GM13977 (cell line): ENCODE measurements around the gene MUC3A.
"Not testable (repeated sequence)": the region's sequence is repeated elsewhere in the genome, so short reads cannot be mapped to it uniquely, and the experiment has no call there.

Source experiments
- DNase-seq: peaks from one replicate; pipeline ENCODE4 v3.0.0; 2012; ENCODE audit warnings: low spot score
- CTCF ChIP-seq: IDR thresholded peaks from 2 replicates; pipeline ENCODE4 v1.5.1; 2012; ENCODE audit warnings: mild to moderate bottlenecking, control low read depth; ENCODE audit not compliant: insufficient read depth; ENCODE audit errors: extremely low read depth, missing control alignments
- in situ Hi-C: fragments of 300-500 bp; cut with MboI; formaldehyde crosslinking; loops from one replicate; pipeline ENCODE4 v1.12.0; 2022; ENCODE audit warnings: low sequenced_read_pairs, low pct_unique_long_range_greater_than_20kb, mixed read lengths, inconsistent platforms; ENCODE audit not compliant: unreplicated experiment

The MUC3A gene

GRCh38 chr7:100991631-100992030, 42.3 kb downstream of the MUC3A start:
- DNase-seq = no peak
- no peak for TF ChIP-seq CTCF
- in situ Hi-C loops = no loop called here

- in situ Hi-C loops, DNase-seq: not testable (repeated sequence)
Measured at GRCh38 chr7:100992280-100992679, 42.9 kb downstream of the MUC3A start.

GRCh38 chr7:100994671-100995070, 45.3 kb downstream of the MUC3A start:
- in situ Hi-C loops, DNase-seq: not testable (repeated sequence)

GRCh38 chr7:100998530-100998929, 49.2 kb downstream of the MUC3A start:
- in situ Hi-C loops, DNase-seq: not testable (repeated sequence)

- in situ Hi-C loops, DNase-seq: not testable (repeated sequence)
Measured at GRCh38 chr7:100999334-100999733, 50.0 kb downstream of the MUC3A start.

- in situ Hi-C loops, DNase-seq: not testable (repeated sequence)
Measured at GRCh38 chr7:101000025-101000424, 50.7 kb downstream of the MUC3A start.

- in situ Hi-C loops, DNase-seq: not testable (repeated sequence)
Measured at GRCh38 chr7:101002333-101002732, 53.0 kb downstream of the MUC3A start.

- DNase-seq, in situ Hi-C loops: not testable (repeated sequence)
Measured at GRCh38 chr7:101007361-101007760, 58.0 kb downstream of the MUC3A start.

GRCh38 chr7:101009629-101010028, 60.3 kb downstream of the MUC3A start:
- TF ChIP-seq CTCF = no peak
- no peak for DNase-seq
- in situ Hi-C loops = no loop called here

GRCh38 chr7:101012931-101013330, 63.6 kb downstream of the MUC3A start:
- no peak for DNase-seq
- in situ Hi-C loops = no loop called here
- TF ChIP-seq CTCF = no peak

- TF ChIP-seq CTCF = no peak
- in situ Hi-C loops = no loop called here
- DNase-seq = peak; percentile 10
Measured at GRCh38 chr7:101015626-101016025, 66.3 kb downstream of the MUC3A start.
